H1 (cell line): ENCODE measurements around the gene VTN. TPM values are rescaled to one million over a fixed set of nuclear protein-coding genes. Genes with fewer than 3 reads are reported as not detected.
"Not testable (repeated sequence)": the region's sequence is repeated elsewhere in the genome, so short reads cannot be mapped to it uniquely, and the experiment has no call there.

Experiments
- CTCF ChIA-PET: fragments of 300-600 bp; sonication (Branson Sonifier 250); formaldehyde crosslinking; loops from one replicate; lab custom pipeline; 2021; ENCODE audit not compliant: partially characterized antibody; lab: Charles Lee
- POLR2A ChIA-PET: fragments of 300-600 bp; sonication (Branson Sonifier 250); formaldehyde crosslinking; loops from one replicate; lab custom pipeline; 2021; ENCODE audit warnings: inconsistent platforms; ENCODE audit not compliant: partially characterized antibody; lab: Charles Lee
- DNase-seq, 2 experiments: peaks; one replicate each; pipeline versions ENCODE4 v3.0.0 to v3.0.0-alpha.2; 2010 to 2022; ENCODE audit warnings: low spot score in 2 of 2, low read depth in 1 of 2, mixed read lengths in 1 of 2
- FAIRE-seq: peaks from 2 replicates; lab custom pipeline; 2011; peaks lifted over from hg19 to GRCh38; lab: Jason Lieb, UNC
- H2AFZ ChIP-seq: 2 replicates; pipeline ENCODE4 v1.8.1; 2012; ENCODE audit warnings: low read length, inconsistent platforms
- H2AK5ac ChIP-seq: 2 replicates; pipeline ENCODE4 v1.6.1; 2013; ENCODE audit warnings: low read depth, low read length
- H2BK120ac ChIP-seq: replicated peaks from 2 replicates; pipeline ENCODE3; 2013; ENCODE audit warnings: low read depth, low read length, inconsistent platforms
- H2BK12ac ChIP-seq: 2 replicates; pipeline ENCODE4 v1.6.1; 2013; ENCODE audit warnings: low read depth, low read length
- H2BK15ac ChIP-seq: 2 replicates; pipeline ENCODE4 v1.6.1; 2013; ENCODE audit warnings: low read length
- H2BK20ac ChIP-seq: 2 replicates; pipeline ENCODE4 v1.6.1; 2013; ENCODE audit warnings: low read length
- H2BK5ac ChIP-seq: 2 replicates; pipeline ENCODE4 v1.6.1; 2013; ENCODE audit warnings: low read depth, low read length
- H3K14ac ChIP-seq: 2 replicates; pipeline ENCODE4 v1.6.1; 2013; ENCODE audit warnings: inconsistent platforms; ENCODE audit not compliant: insufficient read length
- H3K18ac ChIP-seq: 2 replicates; pipeline ENCODE4 v1.6.1; 2013; ENCODE audit warnings: low read length; ENCODE audit errors: extremely low read depth
- H3K23ac ChIP-seq: 2 replicates; pipeline ENCODE4 v1.6.1; 2013; ENCODE audit warnings: inconsistent platforms; ENCODE audit not compliant: insufficient read length
- H3K23me2 ChIP-seq: 2 replicates; pipeline ENCODE4 v1.6.1; 2013; ENCODE audit warnings: low read depth, low read length
- H3K27ac ChIP-seq: 2 replicates; pipeline ENCODE4 v1.6.1; 2011; ENCODE audit warnings: low read depth, low read length, inconsistent platforms
- H3K27me3 ChIP-seq, 4 experiments: replicated peaks in 1 of 4; 1 replicate in 1 of 4; 2 replicates in 3 of 4; pipeline versions ENCODE4 v1.6.1 to v1.8.1; 2011 to 2013; ENCODE audit warnings: low read length in 3 of 4, mild to moderate bottlenecking in 3 of 4, inconsistent platforms in 2 of 4, mixed read lengths in 2 of 4, moderate library complexity in 1 of 4; ENCODE audit not compliant: control insufficient read depth in 3 of 4, insufficient read depth in 3 of 4; ENCODE audit errors: extremely low read depth in 1 of 4
- H3K36me3 ChIP-seq, 4 experiments: 2 replicates each; pipeline versions ENCODE4 v1.6.1 to v1.8.1; 2011 to 2013; ENCODE audit warnings: mild to moderate bottlenecking in 4 of 4, low read length in 3 of 4, moderate library complexity in 2 of 4, control low read depth in 1 of 4, inconsistent platforms in 1 of 4; ENCODE audit not compliant: insufficient read depth in 4 of 4, control insufficient read depth in 2 of 4
- H3K4ac ChIP-seq: replicated peaks from 2 replicates; pipeline ENCODE3; 2013; ENCODE audit warnings: low read length, low read depth, mixed read lengths, inconsistent platforms; ENCODE audit not compliant: insufficient read length
- H3K4me1 ChIP-seq, 4 experiments: replicated peaks in 1 of 4; 1 replicate in 1 of 4; 2 replicates in 3 of 4; pipeline versions ENCODE4 v1.6.1 to v1.8.1; 2011 to 2013; ENCODE audit warnings: low read length in 3 of 4, inconsistent platforms in 2 of 4, mixed read lengths in 1 of 4; ENCODE audit not compliant: insufficient read depth in 4 of 4, control insufficient read depth in 3 of 4
- H3K4me2 ChIP-seq, 2 experiments: 2 replicates each; pipeline versions ENCODE4 v1.6.1 to v1.8.1; 2011 to 2013; ENCODE audit warnings: low read depth in 2 of 2, low read length in 2 of 2, control low read depth in 1 of 2, inconsistent platforms in 1 of 2, mild to moderate bottlenecking in 1 of 2; ENCODE audit not compliant: insufficient read depth in 1 of 2
- H3K4me3 ChIP-seq, 4 experiments: fragments of 200-600, 300-600 bp in 1 of 4; sonication (generic), shearing (Covaris generic), sonication (Bioruptor Twin) in 1 of 4; 2 replicates each; pipeline versions ENCODE4 v1.5.1 to v1.8.1; 2011 to 2016; ENCODE audit warnings: low read length in 4 of 4, low read depth in 3 of 4, control low read depth in 2 of 4, inconsistent platforms in 2 of 4, mild to moderate bottlenecking in 2 of 4, mixed read lengths in 1 of 4, moderate library complexity in 1 of 4; ENCODE audit not compliant: insufficient read depth in 2 of 4; ENCODE audit errors: extremely low read depth in 1 of 4
- H3K56ac ChIP-seq: replicated peaks from 2 replicates; pipeline ENCODE3; 2013; ENCODE audit warnings: low read depth, mild to moderate bottlenecking, mixed read lengths, low read length, inconsistent platforms; ENCODE audit not compliant: insufficient read length
- H3K79me1 ChIP-seq: 2 replicates; pipeline ENCODE4 v1.6.1; 2013; ENCODE audit warnings: low read depth, low read length, control low read depth
- H3K79me2 ChIP-seq, 2 experiments: 2 replicates each; pipeline versions ENCODE4 v1.6.1 to v1.8.1; 2012 to 2013; ENCODE audit warnings: low read length in 2 of 2, mild to moderate bottlenecking in 2 of 2, inconsistent platforms in 1 of 2; ENCODE audit not compliant: insufficient read depth in 2 of 2, control insufficient read depth in 1 of 2
- H3K9ac ChIP-seq, 4 experiments: replicated peaks in 1 of 4; 1 replicate in 1 of 4; 2 replicates in 3 of 4; pipeline versions ENCODE4 v1.6.1 to v1.8.1; 2011 to 2013; ENCODE audit warnings: low read depth in 3 of 4, low read length in 3 of 4, control low read depth in 2 of 4, mild to moderate bottlenecking in 2 of 4, moderate library complexity in 2 of 4, inconsistent platforms in 1 of 4; ENCODE audit errors: extremely low read depth in 1 of 4
- H3K9me3 ChIP-seq, 2 experiments: 2 replicates each; pipeline versions ENCODE4 v1.6.1 to v1.8.1; 2012 to 2013; ENCODE audit warnings: mild to moderate bottlenecking in 2 of 2, moderate library complexity in 2 of 2, control low read depth in 1 of 2, inconsistent platforms in 1 of 2, low read depth in 1 of 2, low read length in 1 of 2, mixed read lengths in 1 of 2; ENCODE audit not compliant: insufficient read depth in 2 of 2
- H4K20me1 ChIP-seq, 2 experiments: replicated peaks in 1 of 2; 2 replicates each; pipeline versions ENCODE3 to v1.8.1; 2011 to 2013; ENCODE audit warnings: inconsistent platforms in 2 of 2, low read length in 2 of 2, mild to moderate bottlenecking in 1 of 2; ENCODE audit not compliant: insufficient read depth in 2 of 2, control insufficient read depth in 1 of 2
- H4K5ac ChIP-seq: 2 replicates; pipeline ENCODE4 v1.6.1; 2013; ENCODE audit warnings: low read length, low read depth, mixed read lengths, inconsistent platforms; ENCODE audit not compliant: insufficient read length
- H4K8ac ChIP-seq: 2 replicates; pipeline ENCODE4 v1.8.0; 2013; ENCODE audit warnings: mild to moderate bottlenecking, moderate library complexity, low read length, inconsistent platforms; ENCODE audit not compliant: insufficient read depth; ENCODE audit errors: extremely low read depth
- H4K91ac ChIP-seq: replicated peaks from 2 replicates; pipeline ENCODE3; 2013; ENCODE audit warnings: low read length, mixed read lengths, inconsistent platforms; ENCODE audit not compliant: insufficient read length
- CBX8 ChIP-seq: fragments of 300-800, 300-1000 bp; sonication (generic); IDR thresholded peaks from 2 replicates; pipeline ENCODE4 v1.7.1; 2016; ENCODE audit warnings: low read depth, low read length, borderline replicate concordance
- GABPA ChIP-seq: IDR thresholded peaks from 2 replicates; pipeline ENCODE4 v1.6.1; 2011; ENCODE audit warnings: mild to moderate bottlenecking, low read length, moderate library complexity, borderline replicate concordance; ENCODE audit not compliant: insufficient read depth
- HDAC6 ChIP-seq: IDR thresholded peaks from one replicate; pipeline ENCODE4 v1.7.1; 2012; ENCODE audit warnings: low read depth, mild to moderate bottlenecking, inconsistent platforms, low read length, moderate library complexity
- JUND ChIP-seq: IDR thresholded peaks from 2 replicates; pipeline ENCODE4 v1.6.1; 2011; ENCODE audit warnings: mild to moderate bottlenecking, improper control_type of control experiment, low read length
- KDM5A ChIP-seq: fragments of 200-600 bp; IDR thresholded peaks from 2 replicates; pipeline ENCODE4 v1.7.1; 2012; ENCODE audit warnings: mild to moderate bottlenecking, low read length, inconsistent platforms, mixed read lengths
- YY1 ChIP-seq: IDR thresholded peaks from 2 replicates; pipeline ENCODE4 v1.6.1; 2011; ENCODE audit warnings: low read depth, mild to moderate bottlenecking, low read length
- WGBS, 2 experiments: shearing (Covaris generic) in 1 of 2; methylation state at CpG; one replicate each; pipeline versions ENCODE4 v1.1.6 to v1.1.7; 2013 to 2015; ENCODE audit warnings: low lambda C conversion rate in 2 of 2, mixed read lengths in 2 of 2, inconsistent platforms in 1 of 2, low coverage in 1 of 2, missing lambda C conversion rate in 1 of 2; ENCODE audit not compliant: insufficient replicate concordance in 2 of 2, insufficient coverage in 1 of 2, insufficient read length in 1 of 2; ENCODE audit errors: extremely low coverage in 1 of 2, missing lambda C conversion rate in 1 of 2; 5-methylcytosine and 5-hydroxymethylcytosine counted together
- polyA plus RNA-seq, 7 experiments: library from polyadenylated mRNA; depleted of rRNA in 3 of 7; stranded (reverse) in 5 of 7; unstranded in 2 of 7; fragments of >200 nt in 5 of 7; fragments of 200-250 nt in 2 of 7; gene quantifications; 1 replicate in 5 of 7; 2 replicates in 1 of 7; 4 replicates in 1 of 7; pipeline versions ENCODE4 v1.2.1 to v1.2.3, GENCODE V29; 2011 to 2013; ENCODE audit warnings: missing spikeins in 2 of 7, mixed read lengths in 2 of 7
- total RNA-seq: library from RNA; stranded (reverse); fragmentation: NEBNext Ultra II Directional; extraction: Animal tissue kit (Norgen Biotek cat#: 25700); gene quantifications from 2 replicates; pipeline ENCODE4 v1.2.1, GENCODE V29; 2021

The VTN gene
- total and polyA plus RNA-seq, 2 of the 8 experiments (the other 6 are each of a cell fraction or from before 2014, with no cell fraction given) = 0.18 TPM; not detected in 1

GRCh38 chr17:28339431-28339830, 30.7 kb downstream of the VTN start (continued):
- TF ChIP-seq KDM5A (no peak), JUND (no peak), YY1 (no peak), GABPA (no peak), HDAC6 (no peak), CBX8 (no peak)
- TF ChIP-seq, all 59 proteins: peak for 0

GRCh38 chr17:28338769-28339212, 31.3 kb downstream of the VTN start:
- not testable (repeated sequence) for H3K27ac ChIP-seq, DNase-seq, H3K23ac ChIP-seq, H2AK5ac ChIP-seq, H3K9me3 ChIP-seq, H2BK20ac ChIP-seq, H2BK5ac ChIP-seq, H2BK120ac ChIP-seq, H3K4me3 ChIP-seq, H4K8ac ChIP-seq, H3K18ac ChIP-seq, H3K56ac ChIP-seq, H3K14ac ChIP-seq, H3K4ac ChIP-seq, FAIRE-seq, H4K5ac ChIP-seq, H2AFZ ChIP-seq, H3K27me3 ChIP-seq, H2BK12ac ChIP-seq, H2BK15ac ChIP-seq, H4K91ac ChIP-seq, H4K20me1 ChIP-seq, H3K4me1 ChIP-seq, H3K9ac ChIP-seq, H3K4me2 ChIP-seq
- Histone ChIP-seq H3K79me1 (peaks cover 12% of the 10 kb centered on the region), H3K79me2 (peaks cover 0 to 13% of the 10 kb centered on the region in 2 experiments; a peak in 2 of 4 replicates), H3K23me2 (peaks cover 10% of the 10 kb centered on the region; the same call in 1 of the 2 replicates), H3K36me3 (peaks cover 4 to 16% (median 12%) of the 10 kb centered on the region in 4 experiments; a peak in 7 of 8 replicates)
- CTCF ChIA-PET = interaction anchor here (0.9 to 1.5 kb wide), 2 partner anchors 8 to 445 kb away, joined by 3 to 10 read pairs; partner anchors contain the start of gene LYRM9
- POLR2A ChIA-PET = interaction anchor here (0.7 to 1.7 kb wide), 4 partner anchors 10 to 504 kb away, joined by 3 to 5 read pairs (median 4); partner anchors contain the start of gene POLDIP2
- WGBS, 2 experiments = 94% methylated on average over 5 of the region's 8 CpGs; no CpG with 5 or more reads in 1 of the 2 experiments
